Ishikawa (cell line): ENCODE results near the gene RASAL2.

Source experiments
- CEBPB ChIP-seq: IDR thresholded peaks from 2 replicates; pipeline ENCODE4 v1.6.1; 2012
- CREB1 ChIP-seq: IDR thresholded peaks from 2 replicates; pipeline ENCODE4 v1.6.1; 2012; ENCODE audit warnings: low read depth
- EGR1 ChIP-seq: IDR thresholded peaks from 2 replicates; pipeline ENCODE4 v1.6.1; 2012
- EP300 ChIP-seq: IDR thresholded peaks from 2 replicates; pipeline ENCODE4 v1.6.1; 2012; ENCODE audit warnings: borderline replicate concordance
- FOXM1 ChIP-seq: IDR thresholded peaks from 2 replicates; pipeline ENCODE4 v1.6.1; 2012; ENCODE audit warnings: low read depth, borderline replicate concordance
- NFIC ChIP-seq: IDR thresholded peaks from 2 replicates; pipeline ENCODE4 v1.6.1; 2012
- RAD21 ChIP-seq: IDR thresholded peaks from 2 replicates; pipeline ENCODE4 v1.6.1; 2012; ENCODE audit warnings: low read depth
- TAF1 ChIP-seq: IDR thresholded peaks from 2 replicates; pipeline ENCODE4 v1.6.1; 2012; ENCODE audit warnings: low read depth, mild to moderate bottlenecking
- TCF12 ChIP-seq: IDR thresholded peaks from 2 replicates; pipeline ENCODE4 v1.6.1; 2012; ENCODE audit warnings: low read depth
- TEAD4 ChIP-seq: IDR thresholded peaks from 2 replicates; pipeline ENCODE4 v1.6.1; 2012
- YY1 ChIP-seq: IDR thresholded peaks from 2 replicates; pipeline ENCODE4 v1.6.1; 2012; ENCODE audit warnings: low read depth
- ZBTB7A ChIP-seq: IDR thresholded peaks from 2 replicates; pipeline ENCODE4 v1.6.1; 2012; ENCODE audit warnings: low read depth
- TF ChIP-seq, protein P1 (sequence below): IDR thresholded peaks from 2 replicates; pipeline ENCODE4 v1.6.1; 2012
- TF ChIP-seq, protein P2 (sequence below): IDR thresholded peaks from 2 replicates; pipeline ENCODE4 v1.6.1; 2012
- TF ChIP-seq, protein P3 (sequence below): IDR thresholded peaks from 2 replicates; pipeline ENCODE4 v1.6.1; 2012; ENCODE audit warnings: low read depth, mild to moderate bottlenecking

RASAL2 gene

DNA sequence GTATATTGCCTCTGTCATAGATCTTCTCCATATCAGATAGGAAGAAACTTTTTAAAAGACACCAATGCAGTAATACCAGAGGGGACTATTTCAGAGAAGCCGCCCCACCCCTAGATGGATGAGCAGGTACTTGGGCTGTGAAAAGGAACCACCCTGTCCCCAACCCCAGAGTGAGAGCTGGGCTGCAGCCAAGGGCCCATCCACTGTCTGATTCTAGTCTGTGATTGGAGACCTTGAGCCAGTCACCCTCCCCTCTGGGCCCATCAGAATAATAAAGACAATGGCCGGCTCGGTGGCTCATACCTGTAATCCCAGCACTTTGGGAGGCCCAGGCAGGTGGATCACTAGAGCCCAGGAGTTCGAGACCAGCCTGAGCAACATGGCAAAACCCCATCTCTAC, 397.8 kb downstream of the RASAL2 start:
- TF ChIP-seq, protein P1, sequence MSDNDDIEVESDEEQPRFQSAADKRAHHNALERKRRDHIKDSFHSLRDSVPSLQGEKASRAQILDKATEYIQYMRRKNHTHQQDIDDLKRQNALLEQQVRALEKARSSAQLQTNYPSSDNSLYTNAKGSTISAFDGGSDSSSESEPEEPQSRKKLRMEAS: no peak
- no peak for TF ChIP-seq CREB1
- TF ChIP-seq ZBTB7A: no peak
- no peak for TF ChIP-seq EGR1
- TF ChIP-seq TCF12: no peak
- TF ChIP-seq YY1: no peak
- no peak for TF ChIP-seq TEAD4
- no peak for TF ChIP-seq EP300
- TF ChIP-seq, protein P2, sequence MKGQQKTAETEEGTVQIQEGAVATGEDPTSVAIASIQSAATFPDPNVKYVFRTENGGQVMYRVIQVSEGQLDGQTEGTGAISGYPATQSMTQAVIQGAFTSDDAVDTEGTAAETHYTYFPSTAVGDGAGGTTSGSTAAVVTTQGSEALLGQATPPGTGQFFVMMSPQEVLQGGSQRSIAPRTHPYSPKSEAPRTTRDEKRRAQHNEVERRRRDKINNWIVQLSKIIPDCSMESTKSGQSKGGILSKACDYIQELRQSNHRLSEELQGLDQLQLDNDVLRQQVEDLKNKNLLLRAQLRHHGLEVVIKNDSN: no peak
- TF ChIP-seq FOXM1: no peak
- no peak for TF ChIP-seq NFIC
- TF ChIP-seq CEBPB: no peak
- TF ChIP-seq, protein P3, sequence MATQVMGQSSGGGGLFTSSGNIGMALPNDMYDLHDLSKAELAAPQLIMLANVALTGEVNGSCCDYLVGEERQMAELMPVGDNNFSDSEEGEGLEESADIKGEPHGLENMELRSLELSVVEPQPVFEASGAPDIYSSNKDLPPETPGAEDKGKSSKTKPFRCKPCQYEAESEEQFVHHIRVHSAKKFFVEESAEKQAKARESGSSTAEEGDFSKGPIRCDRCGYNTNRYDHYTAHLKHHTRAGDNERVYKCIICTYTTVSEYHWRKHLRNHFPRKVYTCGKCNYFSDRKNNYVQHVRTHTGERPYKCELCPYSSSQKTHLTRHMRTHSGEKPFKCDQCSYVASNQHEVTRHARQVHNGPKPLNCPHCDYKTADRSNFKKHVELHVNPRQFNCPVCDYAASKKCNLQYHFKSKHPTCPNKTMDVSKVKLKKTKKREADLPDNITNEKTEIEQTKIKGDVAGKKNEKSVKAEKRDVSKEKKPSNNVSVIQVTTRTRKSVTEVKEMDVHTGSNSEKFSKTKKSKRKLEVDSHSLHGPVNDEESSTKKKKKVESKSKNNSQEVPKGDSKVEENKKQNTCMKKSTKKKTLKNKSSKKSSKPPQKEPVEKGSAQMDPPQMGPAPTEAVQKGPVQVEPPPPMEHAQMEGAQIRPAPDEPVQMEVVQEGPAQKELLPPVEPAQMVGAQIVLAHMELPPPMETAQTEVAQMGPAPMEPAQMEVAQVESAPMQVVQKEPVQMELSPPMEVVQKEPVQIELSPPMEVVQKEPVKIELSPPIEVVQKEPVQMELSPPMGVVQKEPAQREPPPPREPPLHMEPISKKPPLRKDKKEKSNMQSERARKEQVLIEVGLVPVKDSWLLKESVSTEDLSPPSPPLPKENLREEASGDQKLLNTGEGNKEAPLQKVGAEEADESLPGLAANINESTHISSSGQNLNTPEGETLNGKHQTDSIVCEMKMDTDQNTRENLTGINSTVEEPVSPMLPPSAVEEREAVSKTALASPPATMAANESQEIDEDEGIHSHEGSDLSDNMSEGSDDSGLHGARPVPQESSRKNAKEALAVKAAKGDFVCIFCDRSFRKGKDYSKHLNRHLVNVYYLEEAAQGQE: no peak
- TF ChIP-seq RAD21: no peak
- no peak for TF ChIP-seq TAF1

DNA sequence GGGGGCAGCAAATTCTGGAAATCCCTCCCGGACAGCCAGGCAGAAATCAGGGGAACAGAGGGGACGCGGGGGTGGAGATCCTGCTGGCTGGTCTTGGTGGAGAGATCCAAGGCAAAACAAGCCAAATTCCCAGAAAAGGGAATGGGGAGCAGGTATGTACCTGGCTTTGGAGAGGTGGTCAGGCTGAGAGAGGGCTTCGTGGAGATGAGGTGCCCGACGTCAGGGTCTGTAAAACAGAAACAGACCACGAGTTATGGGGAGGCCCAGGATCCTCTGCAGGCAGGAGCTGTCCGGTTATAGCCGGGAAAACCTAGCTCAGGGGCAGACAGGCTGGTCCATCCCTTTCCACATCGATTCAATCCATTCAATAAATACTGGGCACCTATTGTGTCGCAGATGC, 398.4 kb downstream of the RASAL2 start:
- no peak for TF ChIP-seq RAD21
- TF ChIP-seq ZBTB7A: no peak
- no peak for TF ChIP-seq YY1
- TF ChIP-seq, protein P2: no peak
- no peak for TF ChIP-seq CREB1
- TF ChIP-seq EGR1: no peak
- no peak for TF ChIP-seq NFIC
- no peak for TF ChIP-seq TAF1
- TF ChIP-seq TEAD4: no peak
- no peak for TF ChIP-seq FOXM1
- TF ChIP-seq, protein P1: no peak
- TF ChIP-seq, protein P3: no peak
- no peak for TF ChIP-seq CEBPB
- TF ChIP-seq TCF12: no peak
- TF ChIP-seq EP300: no peak

DNA sequence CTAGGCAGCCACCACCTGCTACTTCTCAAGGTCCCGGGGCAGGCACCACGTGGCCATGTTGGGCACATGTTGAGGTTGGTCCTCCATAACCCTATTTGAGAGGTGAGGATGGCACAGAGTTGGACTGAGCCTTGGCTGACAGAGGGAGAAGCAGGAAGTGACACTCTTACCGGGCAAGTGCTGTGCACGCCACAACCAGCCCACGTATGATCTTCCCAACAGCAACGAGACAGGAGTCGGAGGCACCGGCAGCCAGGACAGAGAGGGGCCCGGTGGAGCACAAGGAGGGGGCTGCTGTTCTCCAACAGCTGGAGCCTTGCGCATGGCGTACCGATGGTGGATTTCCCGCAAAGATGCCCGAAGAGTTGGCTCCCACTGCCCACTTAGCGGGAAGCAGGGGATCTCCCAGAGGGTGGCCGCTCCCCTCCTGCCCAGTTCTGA, 399.4 kb downstream of the RASAL2 start:
- TF ChIP-seq, protein P3: no peak
- TF ChIP-seq TCF12 (no peak), EP300 (no peak), CEBPB (no peak), YY1 (no peak), EGR1 (no peak), NFIC (no peak), FOXM1 (no peak), TEAD4 (no peak)
- TF ChIP-seq, protein P1: no peak

DNA sequence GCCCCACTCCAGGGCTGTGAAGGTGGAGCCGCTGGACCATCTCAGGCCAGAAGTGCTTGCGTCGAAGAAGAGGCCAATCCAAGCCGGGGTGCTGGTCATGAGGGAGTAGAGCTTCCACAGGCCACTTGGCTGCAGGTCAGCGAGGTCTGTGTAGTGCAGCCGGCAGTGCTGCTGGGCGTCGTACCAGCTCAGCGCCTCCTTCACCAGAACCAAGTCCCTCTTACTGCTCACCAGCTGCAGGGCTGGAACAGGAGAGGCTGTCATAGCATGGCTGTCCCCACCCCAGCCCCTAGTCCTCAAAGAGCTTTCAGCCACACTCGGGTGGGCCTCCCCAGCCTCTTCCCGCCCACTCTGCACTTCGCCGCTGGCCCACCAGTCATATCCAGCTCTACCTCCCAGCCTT, 400.7 kb downstream of the RASAL2 start:
- TF ChIP-seq TEAD4 (no peak), CEBPB (no peak), FOXM1 (no peak), CREB1 (no peak), ZBTB7A (no peak), NFIC (no peak), RAD21 (no peak), YY1 (no peak)
- TF ChIP-seq, protein P2: no peak
- TF ChIP-seq, protein P1: no peak
